Progenitor cell of endocrine pancreas (in vitro differentiated cells): ENCODE results near the gene TMEM80. TPM values are rescaled to one million over a fixed set of nuclear protein-coding genes. Genes with fewer than 3 reads are reported as not detected.

Experiments used
- DNase-seq: peaks from one replicate; pipeline ENCODE4 v3.0.0; 2021; ENCODE audit warnings: low spot score; ENCODE audit not compliant: unreplicated experiment
- H3K27ac Mint-ChIP-seq: 2 replicates; pipeline ENCODE4 v1.8.0; 2021; ENCODE audit warnings: mild to moderate bottlenecking, moderate library complexity, mixed read lengths
- H3K27me3 Mint-ChIP-seq: 2 replicates; pipeline ENCODE4 v1.8.0; 2021; ENCODE audit warnings: mixed read lengths
- H3K36me3 Mint-ChIP-seq: 2 replicates; pipeline ENCODE4 v1.8.0; 2022; ENCODE audit warnings: mixed read lengths; ENCODE audit not compliant: insufficient read depth
- H3K4me1 Mint-ChIP-seq: 2 replicates; pipeline ENCODE4 v1.8.0; 2021; ENCODE audit warnings: low read depth, mixed read lengths
- H3K4me3 Mint-ChIP-seq: 2 replicates; pipeline ENCODE4 v1.8.0; 2021; ENCODE audit warnings: low read depth, mild to moderate bottlenecking, moderate library complexity, mixed read lengths
- H3K9me3 Mint-ChIP-seq: 2 replicates; pipeline ENCODE4 v1.8.0; 2021; ENCODE audit warnings: low read depth, mixed read lengths
- total RNA-seq: library from RNA; stranded (reverse); gene quantifications from 2 replicates; pipeline ENCODE4 v1.2.1, GENCODE V29; 2021
- TF ChIP-seq, protein P1 (sequence below): fragments of 200-600 bp; sonication (generic); IDR thresholded peaks from one replicate; pipeline ENCODE4 v1.5.0; 2021; ENCODE audit warnings: antibody characterized with exemption, mild to moderate bottlenecking; ENCODE audit not compliant: unreplicated experiment

Gene TMEM80
- total RNA-seq, 1 donor from 2014 or later: 32.6 TPM

DNA sequence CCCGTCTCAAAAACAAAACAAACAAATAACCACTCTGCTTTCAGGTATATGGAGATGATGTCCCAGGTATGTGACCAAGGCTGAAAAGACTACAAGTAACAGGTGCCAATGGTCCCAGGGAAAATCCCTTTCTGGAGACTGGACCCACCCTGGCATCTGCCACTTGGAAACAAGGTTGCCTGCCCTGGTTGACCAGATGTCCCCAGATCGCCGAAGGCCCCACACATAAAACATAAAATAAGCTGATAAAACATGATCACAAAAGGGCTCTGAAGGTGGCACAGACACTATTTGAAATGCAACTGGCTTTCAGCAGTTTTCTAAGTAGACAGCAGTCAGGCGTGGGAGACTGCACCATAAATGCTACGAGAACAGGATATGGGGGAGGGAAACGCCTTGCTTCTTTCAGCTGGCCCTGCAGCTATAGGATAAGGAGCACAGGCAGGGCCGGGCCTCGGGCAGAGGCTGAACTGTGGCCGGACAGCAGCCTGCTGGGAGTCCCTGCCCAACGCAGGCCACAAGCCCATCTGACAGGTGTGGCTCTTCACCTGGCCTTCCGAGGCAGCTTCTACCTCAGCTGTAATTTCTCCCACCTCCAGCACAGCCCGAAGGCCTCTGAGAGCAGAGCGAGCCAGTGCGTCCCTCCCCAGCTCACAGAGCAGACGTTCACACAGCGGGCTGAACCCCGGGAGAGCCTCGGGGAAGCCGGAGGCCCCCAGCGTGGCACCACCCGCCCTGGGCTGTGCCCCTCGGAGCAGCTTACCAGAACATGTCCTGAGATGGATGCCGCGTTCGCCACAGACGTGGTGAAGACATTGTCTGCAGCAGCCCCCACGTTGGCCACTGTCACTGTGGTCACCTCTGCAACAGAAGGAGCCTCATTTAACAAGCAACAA, 4.6 kb upstream of the TMEM80 start:
- H3K27me3 Mint-ChIP-seq: no peaks in the 10 kb centered on the region
- peaks cover 17% of the 10 kb centered on the region for H3K36me3 Mint-ChIP-seq
- no peaks in the 10 kb centered on the region for H3K9me3 Mint-ChIP-seq
- H3K4me1 Mint-ChIP-seq: peaks cover 13% of the 10 kb centered on the region
- no peak overlapping the region for H3K4me3 Mint-ChIP-seq
- TF ChIP-seq, protein P1, sequence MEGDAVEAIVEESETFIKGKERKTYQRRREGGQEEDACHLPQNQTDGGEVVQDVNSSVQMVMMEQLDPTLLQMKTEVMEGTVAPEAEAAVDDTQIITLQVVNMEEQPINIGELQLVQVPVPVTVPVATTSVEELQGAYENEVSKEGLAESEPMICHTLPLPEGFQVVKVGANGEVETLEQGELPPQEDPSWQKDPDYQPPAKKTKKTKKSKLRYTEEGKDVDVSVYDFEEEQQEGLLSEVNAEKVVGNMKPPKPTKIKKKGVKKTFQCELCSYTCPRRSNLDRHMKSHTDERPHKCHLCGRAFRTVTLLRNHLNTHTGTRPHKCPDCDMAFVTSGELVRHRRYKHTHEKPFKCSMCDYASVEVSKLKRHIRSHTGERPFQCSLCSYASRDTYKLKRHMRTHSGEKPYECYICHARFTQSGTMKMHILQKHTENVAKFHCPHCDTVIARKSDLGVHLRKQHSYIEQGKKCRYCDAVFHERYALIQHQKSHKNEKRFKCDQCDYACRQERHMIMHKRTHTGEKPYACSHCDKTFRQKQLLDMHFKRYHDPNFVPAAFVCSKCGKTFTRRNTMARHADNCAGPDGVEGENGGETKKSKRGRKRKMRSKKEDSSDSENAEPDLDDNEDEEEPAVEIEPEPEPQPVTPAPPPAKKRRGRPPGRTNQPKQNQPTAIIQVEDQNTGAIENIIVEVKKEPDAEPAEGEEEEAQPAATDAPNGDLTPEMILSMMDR: no peak
- no peak for DNase-seq
- H3K27ac Mint-ChIP-seq: peak overlapping the region; percentile 56

GRCh38 chr11:691710-692590, 3.7 kb upstream of the TMEM80 start:
- TF ChIP-seq, protein P1: no peak
- no peak for DNase-seq
- Mint-ChIP-seq H3K4me3 (no peak overlapping the region), H3K4me1 (peaks cover 13% of the 10 kb centered on the region), H3K9me3 (no peaks in the 10 kb centered on the region), H3K27ac (peak overlapping the region; percentile 30), H3K27me3 (no peaks in the 10 kb centered on the region), H3K36me3 (peaks cover 12% of the 10 kb centered on the region)

DNA sequence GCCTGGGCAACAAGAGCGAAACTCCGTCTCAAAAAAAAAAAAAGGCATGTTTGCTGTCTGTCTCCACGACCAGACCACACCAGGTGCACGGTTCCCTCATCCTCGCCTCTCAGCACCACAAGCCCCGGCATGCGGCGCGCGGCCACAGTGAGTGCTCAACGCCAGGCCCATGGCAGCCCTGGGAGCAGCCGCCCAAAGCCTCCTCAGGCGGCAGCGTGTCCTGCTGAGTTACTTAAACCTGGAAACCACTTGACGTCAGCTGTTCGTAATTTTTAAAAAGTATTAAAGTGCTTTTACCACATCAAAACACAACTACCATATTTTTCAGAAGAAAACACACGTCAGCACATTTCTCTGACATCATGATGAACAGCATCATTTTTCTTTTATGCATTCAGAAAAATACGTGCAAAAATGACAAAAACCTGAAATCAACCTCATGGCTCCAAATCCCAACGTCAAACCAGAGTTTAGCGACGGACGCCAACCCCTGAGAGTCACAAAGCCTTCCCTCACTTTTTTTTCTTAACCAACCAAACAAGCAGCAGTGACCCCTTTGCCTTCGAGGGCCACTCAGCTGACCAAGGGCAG, 2.7 kb upstream of the TMEM80 start:
- peaks cover 8% of the 10 kb centered on the region for H3K36me3 Mint-ChIP-seq
- no peaks in the 10 kb centered on the region for H3K9me3 Mint-ChIP-seq
- DNase-seq: no peak
- peak overlapping the region; percentile 91 for H3K27ac Mint-ChIP-seq
- H3K4me1 Mint-ChIP-seq: peaks cover 13% of the 10 kb centered on the region
- peak overlapping the region; percentile 66 for H3K4me3 Mint-ChIP-seq
- TF ChIP-seq, protein P1: no peak
- H3K27me3 Mint-ChIP-seq: no peaks in the 10 kb centered on the region

- Mint-ChIP-seq H3K27ac (peak overlapping the region; percentile 91), H3K4me1 (peaks cover 13% of the 10 kb centered on the region), H3K36me3 (peaks cover 5% of the 10 kb centered on the region), H3K9me3 (no peaks in the 10 kb centered on the region), H3K4me3 (peak overlapping the region; percentile 66), H3K27me3 (no peaks in the 10 kb centered on the region)
- TF ChIP-seq, protein P1: no peak
- DNase-seq: no peak
Measured at GRCh38 chr11:693415-693831, 2.2 kb upstream of the TMEM80 start.
